ENCODE measurements around the gene CYFIP1.

- no peak; the same call in 1 of the 2 replicates for TF ChIP-seq POLR2AphosphoS5 (IDR thresholded peaks at IDR 0.05; ENCODE audit: low read depth, low read length)
- TF ChIP-seq REST (IDR thresholded peaks at IDR 0.05; ENCODE audit: insufficient read depth in 1 of 2, low read depth in 2 of 2, low read length in 2 of 2), result no peak
- TF ChIP-seq TAF1 (IDR thresholded peaks at IDR 0.05; ENCODE audit: borderline replicate concordance, insufficient read depth, low read length), result no peak
Observed at GRCh38 chr15:22869856-22870255, 110.3 kb downstream of the CYFIP1 start.
